GM18951 (cell line): Measurements from ENCODE around the gene TARBP1.

Experiments
- POLR2A ChIP-seq: IDR thresholded peaks from 4 replicates; pipeline ENCODE4 v1.6.1; 2011; ENCODE audit warnings: mild to moderate bottlenecking; ENCODE audit not compliant: insufficient read length, insufficient read depth; ENCODE audit errors: extremely low read depth
- in situ Hi-C: fragments of 300-500 bp; cut with MboI; formaldehyde crosslinking; loops from one replicate; pipeline ENCODE4 v1.12.0; 2022; ENCODE audit warnings: low sequenced_read_pairs, mixed read lengths, inconsistent platforms; ENCODE audit not compliant: unreplicated experiment

The TARBP1 gene

DNA sequence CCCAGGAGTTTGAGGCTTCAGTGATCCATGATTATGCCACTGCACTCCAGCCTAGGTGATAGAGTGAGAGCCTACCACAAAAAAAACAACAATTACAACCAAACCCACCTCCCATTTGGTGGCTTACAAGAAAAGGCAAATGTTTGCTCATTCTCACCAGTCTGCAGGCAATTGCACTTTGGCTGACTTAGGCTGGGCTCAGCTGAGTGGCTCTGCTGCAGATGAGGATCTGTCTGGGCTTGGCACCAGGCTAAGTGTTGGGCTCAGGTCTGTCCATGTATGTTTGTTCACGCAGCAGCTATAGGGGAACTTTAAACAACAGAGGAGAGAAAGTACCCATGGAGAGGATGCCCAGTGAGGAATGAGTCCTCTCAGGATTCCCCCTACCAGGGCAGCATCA, 133.7 kb downstream of the TARBP1 start:
- in situ Hi-C loops: no loop called here
- TF ChIP-seq POLR2A: no peak

DNA sequence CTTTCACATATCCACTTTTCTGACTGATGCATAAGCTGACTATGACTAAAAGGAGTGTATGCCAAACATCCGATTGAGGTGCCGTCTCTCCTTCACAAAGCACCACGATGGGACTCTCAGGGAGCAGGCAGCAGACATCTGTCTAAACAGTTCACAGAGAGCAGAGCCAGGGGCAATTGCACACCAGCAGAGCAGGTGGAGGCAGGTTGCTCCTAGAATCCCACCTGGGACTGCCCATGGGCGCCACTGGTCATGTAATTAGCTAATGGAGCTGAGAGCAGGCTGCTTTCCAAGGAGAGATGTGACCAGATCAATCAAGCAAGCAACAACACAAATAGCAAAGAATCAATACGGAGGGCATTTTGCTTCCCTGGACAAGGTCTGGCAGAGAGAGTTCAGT, 136.2 kb downstream of the TARBP1 start:
- in situ Hi-C loops: no loop called here

More for the DNA sequence above, 136.2 kb downstream of the TARBP1 start:
- no peak for TF ChIP-seq POLR2A
